Measurements from ENCODE around the gene B3GLCT.

The B3GLCT gene

DNA sequence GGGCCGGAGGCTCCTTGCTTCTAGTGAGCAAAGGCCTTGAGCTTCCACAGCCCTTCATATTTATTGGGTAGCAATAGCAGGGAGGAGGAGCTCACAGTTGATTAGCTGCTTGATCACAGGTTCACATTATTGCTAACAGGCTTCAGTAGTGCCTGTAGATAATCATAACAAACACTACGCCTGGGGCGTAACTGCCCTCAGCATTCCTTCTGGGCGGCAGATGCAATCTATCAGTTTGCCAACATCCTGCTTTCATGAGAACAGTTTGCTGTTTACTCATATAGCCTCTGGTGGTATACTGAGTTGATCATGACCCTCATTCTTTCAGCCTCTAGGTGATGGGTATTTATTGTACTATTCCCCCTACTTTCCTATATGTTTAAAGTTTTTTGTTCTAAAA is 149.4 kb downstream of the B3GLCT start:
- H3K4me3 ChIP-seq (ENCODE audit: control insufficient read depth, low read depth, low read length), result no peak overlapping the region
- DNase-seq (ENCODE audit: low read depth), result no peak
- TF ChIP-seq, protein P1, sequence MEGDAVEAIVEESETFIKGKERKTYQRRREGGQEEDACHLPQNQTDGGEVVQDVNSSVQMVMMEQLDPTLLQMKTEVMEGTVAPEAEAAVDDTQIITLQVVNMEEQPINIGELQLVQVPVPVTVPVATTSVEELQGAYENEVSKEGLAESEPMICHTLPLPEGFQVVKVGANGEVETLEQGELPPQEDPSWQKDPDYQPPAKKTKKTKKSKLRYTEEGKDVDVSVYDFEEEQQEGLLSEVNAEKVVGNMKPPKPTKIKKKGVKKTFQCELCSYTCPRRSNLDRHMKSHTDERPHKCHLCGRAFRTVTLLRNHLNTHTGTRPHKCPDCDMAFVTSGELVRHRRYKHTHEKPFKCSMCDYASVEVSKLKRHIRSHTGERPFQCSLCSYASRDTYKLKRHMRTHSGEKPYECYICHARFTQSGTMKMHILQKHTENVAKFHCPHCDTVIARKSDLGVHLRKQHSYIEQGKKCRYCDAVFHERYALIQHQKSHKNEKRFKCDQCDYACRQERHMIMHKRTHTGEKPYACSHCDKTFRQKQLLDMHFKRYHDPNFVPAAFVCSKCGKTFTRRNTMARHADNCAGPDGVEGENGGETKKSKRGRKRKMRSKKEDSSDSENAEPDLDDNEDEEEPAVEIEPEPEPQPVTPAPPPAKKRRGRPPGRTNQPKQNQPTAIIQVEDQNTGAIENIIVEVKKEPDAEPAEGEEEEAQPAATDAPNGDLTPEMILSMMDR (IDR thresholded peaks at IDR 0.05; ENCODE audit: control insufficient read depth, insufficient read depth, low read depth, low read length, missing control alignments), result no peak

DNA sequence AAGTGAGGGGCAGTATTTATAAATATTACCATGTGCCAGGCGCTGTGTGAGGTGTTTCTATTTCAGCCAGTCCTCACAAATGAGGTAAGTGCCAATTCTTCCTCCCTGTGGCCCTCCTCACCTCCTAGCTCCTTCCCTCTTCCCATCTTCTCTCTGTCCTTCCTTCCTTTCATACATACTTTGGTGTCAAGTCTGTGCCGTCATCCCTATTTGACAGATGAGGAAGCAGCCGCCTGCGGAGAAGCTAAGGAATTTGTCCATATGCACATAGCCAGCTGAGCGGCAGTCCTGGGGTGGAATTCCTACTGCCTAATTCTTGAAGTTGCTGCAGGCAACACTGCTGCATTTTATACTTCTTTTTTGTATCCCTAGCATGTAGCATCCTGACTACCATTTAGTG is 150.8 kb downstream of the B3GLCT start:
- DNase-seq (ENCODE audit: low read depth), result no peak
- TF ChIP-seq, protein P1 (IDR thresholded peaks at IDR 0.05; ENCODE audit: control insufficient read depth, insufficient read depth, low read depth, low read length, missing control alignments), result no peak
- no peak overlapping the region for H3K4me3 ChIP-seq (ENCODE audit: control insufficient read depth, low read depth, low read length)

DNA sequence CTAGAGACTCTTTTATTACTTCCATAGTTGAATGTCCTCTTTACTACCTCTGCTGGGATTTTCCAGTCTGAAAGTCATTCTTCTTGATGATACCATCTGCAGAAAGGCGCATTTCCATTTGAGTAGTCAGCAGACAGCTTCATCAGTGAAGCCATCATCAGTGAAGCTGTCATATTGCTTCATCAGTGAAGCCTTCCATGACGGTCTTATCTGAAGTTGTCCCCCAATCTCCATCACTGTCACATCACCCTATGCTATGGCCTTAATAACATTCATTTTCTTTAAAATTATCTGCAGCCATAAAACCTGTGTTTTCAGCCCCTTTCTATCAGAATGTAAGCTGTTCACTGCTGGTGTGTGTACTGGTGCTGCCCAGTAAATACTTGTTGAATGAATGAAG is 151.6 kb downstream of the B3GLCT start:
- H3K4me3 ChIP-seq (ENCODE audit: control insufficient read depth, low read depth, low read length), result no peak overlapping the region
- DNase-seq (ENCODE audit: low read depth), result no peak
- TF ChIP-seq, protein P1 (IDR thresholded peaks at IDR 0.05; ENCODE audit: control insufficient read depth, insufficient read depth, low read depth, low read length, missing control alignments), result no peak

DNA sequence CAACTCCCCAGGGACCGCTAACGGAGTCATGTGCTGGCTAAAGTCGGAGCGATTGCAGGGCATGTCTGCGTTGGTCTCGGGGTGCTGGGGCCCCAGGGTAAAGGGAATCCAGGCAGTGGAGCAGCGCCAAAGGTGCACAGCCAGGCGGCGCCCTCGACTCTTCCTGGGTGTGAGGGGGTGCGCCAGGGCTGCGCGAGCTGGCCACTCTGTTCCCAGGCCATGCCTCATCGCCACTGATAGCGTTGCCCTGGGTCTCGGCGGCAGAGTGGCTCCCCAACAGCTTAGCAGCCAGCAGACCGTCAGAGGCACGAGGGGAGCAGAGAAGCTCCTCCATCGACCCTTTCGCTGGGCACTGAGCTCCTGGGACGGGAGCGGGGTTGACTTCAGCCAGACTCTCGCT is 152.7 kb downstream of the B3GLCT start:
- DNase-seq (ENCODE audit: low read depth), result no peak
- TF ChIP-seq, protein P1 (IDR thresholded peaks at IDR 0.05; ENCODE audit: control insufficient read depth, insufficient read depth, low read depth, low read length, missing control alignments), result no peak
- H3K4me3 ChIP-seq (ENCODE audit: control insufficient read depth, low read depth, low read length), result no peak overlapping the region

DNA sequence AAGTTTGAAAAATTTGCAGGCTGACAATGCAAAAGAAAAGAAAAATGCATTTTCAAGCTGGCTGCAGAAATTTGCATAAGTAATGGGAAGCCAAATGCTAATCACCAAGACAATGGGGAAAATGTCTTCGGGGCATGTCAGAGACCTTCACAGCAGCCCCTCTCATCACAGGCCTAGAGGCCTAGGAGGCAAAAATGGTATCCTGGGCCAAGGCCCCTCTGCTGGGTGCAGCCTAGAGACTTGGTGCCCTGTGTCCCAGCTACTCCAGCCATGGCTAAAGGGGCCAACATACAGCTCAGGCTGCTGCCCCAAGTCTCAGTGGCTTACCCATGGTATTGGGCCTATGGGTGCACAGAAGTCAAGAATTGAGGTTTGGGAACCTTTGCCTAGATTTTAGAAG is 155.2 kb downstream of the B3GLCT start:
- TF ChIP-seq, protein P1 (IDR thresholded peaks at IDR 0.05; ENCODE audit: control insufficient read depth, insufficient read depth, low read depth, low read length, missing control alignments), result no peak
- DNase-seq (ENCODE audit: low read depth), result no peak
- H3K4me3 ChIP-seq (ENCODE audit: control insufficient read depth, low read depth, low read length), result no peak overlapping the region

DNA sequence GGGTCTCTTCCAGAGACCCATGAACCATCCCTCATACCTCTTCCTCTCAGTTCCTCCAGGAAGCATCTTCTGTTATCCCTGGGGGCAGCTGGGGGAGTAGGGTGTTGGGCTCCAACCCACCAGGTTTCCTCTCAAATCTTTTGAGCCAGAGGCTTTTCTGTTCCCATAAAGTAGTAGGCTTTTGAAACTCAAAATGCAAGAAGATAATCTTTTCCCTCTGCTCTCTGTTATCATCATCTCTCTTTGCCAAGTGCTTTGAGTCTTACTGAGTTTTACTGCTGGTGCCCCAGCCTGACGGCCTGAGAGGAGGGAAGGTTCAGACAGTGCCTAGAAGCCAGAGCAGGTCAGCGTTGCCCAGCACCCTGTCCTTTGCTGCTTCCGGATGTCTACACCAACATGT is 157.2 kb downstream of the B3GLCT start:
- no peak for DNase-seq (ENCODE audit: low read depth)
- TF ChIP-seq, protein P1 (IDR thresholded peaks at IDR 0.05; ENCODE audit: control insufficient read depth, insufficient read depth, low read depth, low read length, missing control alignments), result no peak
- no peak overlapping the region for H3K4me3 ChIP-seq (ENCODE audit: control insufficient read depth, low read depth, low read length)

DNA sequence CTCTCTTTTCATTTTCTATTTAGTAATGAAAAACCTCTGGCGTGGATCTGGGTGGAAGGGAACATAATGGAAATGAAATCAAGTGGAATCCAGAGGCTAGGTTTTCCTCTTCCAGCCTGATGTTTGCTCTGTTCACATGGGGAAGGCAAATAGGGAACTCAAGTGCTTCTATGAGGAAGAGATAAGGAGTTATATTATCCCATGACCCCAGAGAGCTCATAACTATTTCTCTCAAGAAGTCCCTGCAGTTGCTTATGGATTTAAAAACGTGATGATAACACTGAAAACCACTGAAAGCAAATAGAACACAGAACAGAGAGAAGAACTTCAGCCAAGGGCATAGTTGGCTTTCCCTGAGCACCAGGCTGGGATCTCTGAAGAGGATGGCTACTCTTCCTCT is 157.8 kb downstream of the B3GLCT start:
- DNase-seq (ENCODE audit: low read depth), result no peak
- TF ChIP-seq, protein P1 (IDR thresholded peaks at IDR 0.05; ENCODE audit: control insufficient read depth, insufficient read depth, low read depth, low read length, missing control alignments), result no peak
- H3K4me3 ChIP-seq (ENCODE audit: control insufficient read depth, low read depth, low read length), result no peak overlapping the region

Measured in AG09309 (cell line).